GM12874 (cell line): ENCODE data around the gene RHOH.

Experiments
- CTCF ChIP-seq: IDR thresholded peaks from 2 replicates; pipeline ENCODE4 v1.5.1; 2011; ENCODE audit warnings: low read depth, mild to moderate bottlenecking, control low read depth, low read length, moderate library complexity; ENCODE audit not compliant: insufficient read depth

Gene RHOH

GRCh38 chr4:40285692-40286091 is 88.9 kb downstream of the RHOH start:
- no peak for TF ChIP-seq CTCF

- TF ChIP-seq CTCF = no peak
These were observed 91.7 kb downstream of the RHOH start for GRCh38 chr4:40288566-40288965.

GRCh38 chr4:40289366-40290188 is 92.7 kb downstream of the RHOH start:
- TF ChIP-seq CTCF = no peak

- TF ChIP-seq CTCF = no peak
These were observed 95.5 kb downstream of the RHOH start for GRCh38 chr4:40292313-40292759.

GRCh38 chr4:40294339-40294738 is 97.5 kb downstream of the RHOH start:
- TF ChIP-seq CTCF = no peak

- TF ChIP-seq CTCF = no peak
These were observed 98.7 kb downstream of the RHOH start for GRCh38 chr4:40295572-40295971.
